ENCODE measurements around the gene CCNH.

The CCNH gene

GRCh38 chr5:87412630-87413342 lies at the start of gene CCNH:
CCNH (minus strand) TSS chr5:87412930; CDS start chr5:87412794, 136 bp downstream.
- DNase-seq: peak; percentile 99

DNA sequence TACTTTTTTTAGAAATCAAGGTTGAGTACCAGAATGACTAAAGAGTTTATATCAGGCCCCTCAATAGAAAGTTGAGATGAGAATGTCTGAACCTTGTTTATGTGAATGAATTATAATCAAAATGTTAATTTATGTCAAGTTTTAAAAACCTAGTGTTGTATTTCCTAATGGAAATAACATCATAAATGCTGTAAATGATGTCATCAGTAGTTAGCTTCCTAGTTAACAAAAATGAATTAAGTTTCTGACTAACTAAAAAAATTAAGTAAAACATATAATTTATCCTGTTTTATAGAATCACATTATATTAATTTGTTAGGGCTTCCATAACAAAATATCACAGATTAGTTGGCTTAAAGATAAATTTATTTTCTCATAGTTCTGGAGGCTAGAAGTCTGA lies 45.0 kb upstream of the CCNH start:
- no peak for DNase-seq

DNA sequence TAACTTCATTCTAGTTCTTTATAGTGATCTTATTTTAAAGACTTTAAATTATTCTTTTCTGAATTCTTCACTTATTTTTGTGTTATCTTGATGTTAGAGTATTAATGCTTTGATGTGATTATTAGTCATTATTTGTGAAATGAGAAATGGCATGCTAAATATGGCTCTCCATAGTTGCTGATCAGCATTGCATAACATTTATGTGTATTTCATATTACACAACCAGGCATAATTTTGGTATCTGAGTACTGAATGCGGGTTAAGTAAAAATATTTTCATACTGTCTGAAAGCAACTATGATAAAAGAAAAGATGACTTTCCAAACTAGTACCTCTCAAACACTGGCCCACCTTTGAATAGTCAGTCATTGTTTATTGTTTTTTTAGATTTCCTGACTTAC lies 41.1 kb upstream of the CCNH start:
- DNase-seq: no peak

GRCh38 chr5:87452837-87453236 lies 40.1 kb upstream of the CCNH start:
- DNase-seq: no peak

DNA sequence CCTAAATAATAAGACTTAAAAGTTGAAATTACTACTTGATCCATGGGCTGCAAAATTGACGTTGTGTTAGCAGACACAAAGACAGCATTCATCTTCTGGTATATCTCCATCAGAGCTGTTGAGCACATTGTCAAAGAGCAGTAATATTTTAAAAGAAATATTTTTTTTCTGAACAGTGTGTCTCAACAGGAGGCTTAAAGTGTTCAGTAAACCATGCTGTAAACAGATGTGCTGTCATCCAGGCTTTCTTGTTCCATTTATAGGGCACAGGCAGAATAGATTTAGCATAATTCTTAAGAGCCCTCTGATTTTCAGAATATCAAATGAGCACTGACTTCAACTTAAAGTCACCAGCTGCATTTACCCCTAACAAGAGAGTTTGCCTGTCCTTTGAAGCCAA lies 29.7 kb upstream of the CCNH start:
- DNase-seq: no peak

DNA sequence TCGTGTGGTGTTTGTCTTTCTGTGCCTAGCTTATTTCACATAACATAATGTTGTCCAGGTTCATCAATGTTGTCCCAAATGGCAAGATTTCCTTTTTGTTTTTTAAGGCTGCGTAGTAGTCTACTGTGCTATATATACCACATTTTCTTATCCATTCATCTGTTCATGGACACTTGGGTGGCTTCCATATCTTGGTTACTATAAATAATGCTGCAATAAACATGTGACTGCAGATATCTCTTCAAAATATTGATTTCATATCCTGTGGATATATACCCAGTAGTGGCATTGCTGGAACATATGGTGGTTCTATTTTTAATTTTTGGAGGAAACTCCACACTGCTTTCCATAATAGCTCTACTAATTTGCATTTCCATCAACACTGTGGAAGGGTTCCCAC lies 25.5 kb upstream of the CCNH start:
- DNase-seq: no peak

DNA sequence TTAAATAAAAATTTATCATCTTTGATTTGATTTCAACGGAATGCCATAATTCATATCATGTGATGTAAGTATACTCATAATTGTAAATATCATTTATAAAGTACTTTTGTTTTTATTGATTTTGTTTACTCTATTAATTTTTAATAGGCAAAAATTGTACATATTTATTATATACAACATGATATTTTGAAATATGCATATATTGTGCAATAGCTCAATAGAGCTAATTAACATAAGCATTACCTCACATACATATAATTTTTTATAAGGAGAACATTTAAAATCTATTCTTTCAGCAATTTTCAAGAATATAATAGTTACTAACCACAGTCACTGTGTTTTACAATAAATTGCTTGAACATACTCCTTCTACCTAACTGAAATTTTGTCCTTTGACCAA lies 25.0 kb upstream of the CCNH start:
- no peak for DNase-seq

DNA sequence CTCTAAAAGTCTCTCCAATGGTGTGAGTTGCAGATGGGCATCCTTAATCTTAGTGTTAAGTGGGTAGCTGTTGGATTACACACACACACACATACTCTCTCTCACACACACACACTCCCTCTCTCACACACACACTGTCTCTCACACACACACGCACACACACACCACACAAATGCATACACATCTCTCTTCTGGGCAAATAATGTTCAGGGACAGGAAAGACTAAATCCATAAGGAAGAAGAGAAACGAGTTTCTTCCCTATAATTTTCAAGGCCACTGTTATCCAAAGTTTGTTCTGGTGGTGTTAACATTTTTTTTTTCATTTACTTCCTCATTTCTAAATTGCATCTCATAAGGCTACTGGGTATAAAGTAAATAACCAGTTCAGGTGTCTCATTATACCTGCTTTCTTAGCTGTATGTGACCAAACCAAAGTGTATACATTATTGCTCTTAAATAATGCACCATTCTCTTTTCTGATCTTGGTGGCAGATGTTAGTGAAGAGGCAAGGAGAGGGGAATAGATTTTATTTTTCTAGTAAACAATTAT lies 22.5 kb upstream of the CCNH start:
- DNase-seq: no peak

GRCh38 chr5:87434461-87434860 lies 21.7 kb upstream of the CCNH start:
- DNase-seq: no peak

GRCh38 chr5:87433945-87434344 lies 21.2 kb upstream of the CCNH start:
- DNase-seq: no peak

DNA sequence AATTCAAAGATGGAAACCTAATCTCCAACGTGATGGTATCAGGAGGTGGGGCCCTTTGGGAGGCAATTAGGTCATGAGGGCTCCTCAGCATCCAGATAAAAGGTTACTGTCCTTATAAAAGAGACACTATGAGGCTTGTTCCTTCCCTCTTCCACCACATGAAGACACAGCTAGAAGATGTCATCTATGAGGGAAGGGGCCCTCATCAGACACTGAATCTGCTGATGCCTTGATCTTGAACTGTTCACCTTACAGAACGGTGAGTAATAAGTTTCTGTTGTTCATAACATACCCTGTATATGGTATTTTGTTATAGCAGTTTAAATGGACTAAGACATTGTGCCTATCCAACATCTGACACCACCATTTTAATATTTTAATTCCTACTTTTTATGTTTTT lies 19.7 kb upstream of the CCNH start:
- no peak for DNase-seq

DNA sequence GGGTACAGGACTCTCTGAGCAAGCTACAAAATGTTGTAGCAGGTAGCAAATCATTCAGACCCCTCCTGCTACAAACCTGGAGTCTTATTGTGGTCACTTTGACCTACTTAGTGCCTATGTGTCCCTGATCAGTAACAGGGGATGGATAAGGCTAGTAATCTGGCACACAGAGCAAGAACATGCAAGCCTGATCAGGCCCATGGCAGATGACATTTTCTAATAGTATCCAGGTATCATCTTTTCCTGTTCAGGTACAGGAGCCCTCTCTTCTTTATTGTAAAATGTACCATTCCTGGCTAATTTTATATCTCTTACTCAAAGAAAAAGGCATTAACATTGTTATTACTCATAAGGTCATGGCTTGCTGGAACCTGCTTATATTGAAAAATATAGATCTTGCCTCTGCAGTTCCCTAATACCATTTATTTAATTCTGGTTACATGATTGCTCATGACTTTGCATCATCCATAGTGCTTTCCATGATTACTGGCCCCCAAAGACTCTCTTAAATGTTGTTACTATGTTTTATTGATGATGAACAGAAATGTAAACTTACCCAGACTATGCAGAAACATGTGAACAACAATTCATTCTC lies 18.2 kb upstream of the CCNH start:
- no peak for DNase-seq

DNA sequence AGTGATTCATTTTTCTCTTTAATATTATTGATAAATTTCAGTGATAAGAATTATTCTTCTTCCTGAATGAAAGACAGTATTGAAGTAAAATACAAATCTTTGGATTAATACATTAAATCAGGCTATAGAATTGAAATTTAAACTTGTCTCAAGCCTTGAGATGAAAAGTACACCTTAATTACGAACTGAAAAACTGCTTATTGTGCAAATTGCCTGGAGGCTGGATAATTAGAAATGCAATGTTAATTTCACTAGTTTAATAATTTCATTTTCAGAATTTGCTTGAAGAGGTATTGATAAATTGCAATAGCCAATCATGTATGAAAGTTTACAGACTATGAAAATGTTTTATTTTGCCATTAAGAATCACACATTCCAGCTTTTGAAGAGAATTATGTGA lies 11.0 kb upstream of the CCNH start:
- no peak for DNase-seq

DNA sequence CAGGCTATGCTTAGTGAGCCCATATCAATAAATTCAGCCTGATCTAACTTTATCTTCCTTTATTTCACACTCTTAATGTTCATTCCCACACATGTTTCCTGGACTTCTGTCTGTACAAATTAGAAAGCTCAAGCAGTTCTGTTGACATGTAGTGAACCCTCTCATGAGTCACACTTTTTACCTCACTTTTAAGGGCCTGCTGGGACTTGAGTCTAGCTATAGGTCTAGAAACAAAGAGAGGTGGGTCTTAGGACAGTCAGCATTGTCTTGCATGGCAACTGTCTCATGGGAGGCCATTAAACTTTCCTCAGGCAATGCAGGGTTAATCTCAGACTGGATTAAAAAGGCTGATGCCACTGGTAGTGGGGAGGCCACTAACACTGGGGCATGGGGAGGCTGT lies 8.6 kb upstream of the CCNH start:
- DNase-seq: no peak

- DNase-seq: no peak
Measured at GRCh38 chr5:87418506-87418905, 5.8 kb upstream of the CCNH start.

DNA sequence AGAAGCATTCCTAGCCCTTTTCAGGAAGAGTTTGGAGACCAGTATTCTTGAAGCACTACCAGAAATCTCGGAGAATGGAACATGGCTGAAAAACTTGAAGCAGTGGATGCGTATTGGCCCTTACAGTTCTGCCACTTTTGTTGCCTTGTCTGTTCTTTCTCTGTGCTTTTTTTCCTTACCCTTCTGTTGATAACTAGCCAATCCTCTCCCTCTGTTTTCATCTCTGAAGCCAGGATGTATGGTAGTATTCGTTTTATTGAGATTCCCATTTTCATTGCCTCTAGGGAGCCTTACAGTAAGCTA lies 564 bp upstream of the CCNH start:
- no peak for DNase-seq

DNA sequence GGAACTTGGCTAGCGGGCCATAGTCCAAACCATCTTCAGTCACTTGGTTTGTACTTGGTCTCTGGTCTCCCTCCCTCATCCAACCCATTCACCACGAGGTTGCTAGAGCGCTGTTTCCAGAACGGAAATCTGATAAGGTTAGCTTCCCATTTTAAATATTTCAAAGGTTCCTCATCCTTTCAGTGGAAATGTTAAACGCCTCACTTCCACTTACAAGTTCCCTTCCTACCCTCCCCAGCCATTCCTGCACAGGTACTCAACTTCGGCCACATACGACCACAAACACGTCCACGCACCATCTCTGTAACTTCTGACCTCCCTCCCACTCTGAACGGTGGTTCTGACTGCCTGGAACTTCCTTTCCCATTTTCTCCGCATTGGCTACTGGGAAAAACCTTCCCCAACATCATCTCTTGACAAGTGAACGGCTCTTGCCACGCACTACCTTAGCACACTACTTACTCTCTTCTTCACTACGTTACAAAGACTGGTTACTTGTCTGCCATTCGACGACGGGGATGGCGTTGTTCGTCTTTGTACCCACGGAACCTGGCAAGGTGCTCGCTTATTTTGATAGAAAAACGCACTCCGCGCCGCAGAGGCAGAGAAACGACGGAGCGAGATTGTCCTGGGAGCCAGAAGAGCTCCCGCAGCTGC lies 629 bp downstream of the CCNH start:
- peak; percentile 77 for DNase-seq

- DNase-seq: no peak
Measured at GRCh38 chr5:87411586-87411972, 1.2 kb downstream of the CCNH start.

- DNase-seq: no peak
Measured at GRCh38 chr5:87410931-87411330, 1.8 kb downstream of the CCNH start.

DNA sequence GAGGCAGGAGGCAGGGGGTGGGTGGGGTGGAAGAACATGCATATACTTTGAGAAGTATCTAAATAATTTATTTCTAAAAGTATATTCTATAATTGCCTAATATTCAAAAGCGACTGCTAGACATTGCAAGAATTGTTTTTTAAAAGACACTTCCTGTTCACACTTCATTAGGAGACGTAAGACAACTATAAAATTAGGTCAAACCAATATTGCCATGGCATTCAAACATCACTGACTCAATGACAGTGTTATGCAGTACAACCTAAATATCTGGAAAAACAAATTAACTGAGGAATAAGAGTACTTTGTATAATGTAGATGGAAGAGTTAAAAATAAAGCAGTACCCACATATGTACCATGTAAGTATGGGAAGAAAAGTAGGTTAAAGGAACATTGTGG lies 4.5 kb downstream of the CCNH start:
- DNase-seq: no peak

GRCh38 chr5:87405472-87406155 lies 7.1 kb downstream of the CCNH start:
- no peak for DNase-seq

DNA sequence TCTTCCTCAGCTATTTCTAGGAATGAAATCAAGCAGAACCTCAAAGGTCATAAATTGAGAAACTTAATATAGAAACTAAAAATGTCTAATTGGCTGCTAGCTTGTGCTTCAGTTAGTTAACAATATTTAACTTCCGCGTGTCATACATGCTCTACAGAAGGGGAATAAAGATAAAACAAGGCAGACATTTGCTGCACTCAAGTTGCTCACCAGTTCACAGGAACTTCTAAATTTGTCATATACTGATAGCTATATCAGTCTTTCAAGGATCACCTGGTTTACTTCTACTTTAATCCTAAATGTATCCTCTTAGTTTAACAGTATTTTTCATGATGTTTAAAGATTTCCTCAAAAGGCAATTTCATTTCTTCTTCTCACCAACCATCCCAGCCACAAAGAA lies 8.4 kb downstream of the CCNH start:
- peak; percentile 15 for DNase-seq

GRCh38 chr5:87403899-87404298 lies 8.8 kb downstream of the CCNH start:
- no peak for DNase-seq

DNA sequence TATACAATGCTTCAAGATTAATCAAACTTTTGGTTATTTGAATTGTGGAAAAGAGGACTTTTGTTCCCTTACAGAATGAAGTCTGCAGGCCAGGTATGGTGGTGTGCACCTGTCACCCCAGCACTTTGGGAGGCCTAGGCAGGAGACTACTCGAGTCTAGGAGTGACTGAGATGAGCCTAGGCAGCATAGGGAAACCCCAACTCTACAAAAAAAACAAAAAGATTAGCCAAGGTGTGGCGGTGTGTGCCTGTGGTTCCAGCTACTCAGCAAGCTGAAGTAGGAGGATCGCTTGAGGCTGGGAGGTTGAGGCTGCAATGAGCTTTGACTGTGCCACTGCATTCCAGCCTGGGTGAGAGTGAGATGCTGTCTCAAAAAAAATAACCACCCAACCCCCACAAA lies 9.3 kb downstream of the CCNH start:
- no peak for DNase-seq

Measured in hematopoietic multipotent progenitor cell treated with erythropoietin and hydrocortisone succinate and interleukin-3 and kit ligand, for 8 days (in vitro differentiated cells).